GM06990 (cell line): Measurements from ENCODE around the gene BLM.
"Not testable (repeated sequence)": the region's sequence is repeated elsewhere in the genome, so short reads cannot be mapped to it uniquely, and the experiment has no call there.

ENCODE experiments used
- DNase-seq: peaks from one replicate; pipeline ENCODE4 v3.0.0-alpha.2; 2011; ENCODE audit not compliant: insufficient read length; ENCODE audit errors: extremely low read depth
- H3K27me3 ChIP-seq: replicated peaks from 2 replicates; pipeline ENCODE4 v1.6.0; 2011; ENCODE audit warnings: low read length; ENCODE audit not compliant: control insufficient read depth, insufficient read depth
- H3K36me3 ChIP-seq: 2 replicates; pipeline ENCODE4 v1.5.1; 2011; ENCODE audit warnings: low read length; ENCODE audit not compliant: control insufficient read depth, insufficient read depth
- H3K4me3 ChIP-seq: replicated peaks from 2 replicates; pipeline ENCODE4 v1.5.1; 2011; ENCODE audit warnings: low read depth, mild to moderate bottlenecking, control low read depth, low read length
- CTCF ChIP-seq: IDR thresholded peaks from 2 replicates; pipeline ENCODE4 v1.5.1; 2011; ENCODE audit warnings: low read length, control low read depth, mild to moderate bottlenecking, inconsistent platforms; ENCODE audit not compliant: insufficient read depth, poor library complexity, severe bottlenecking

The BLM gene

GRCh38 chr15:90822204-90822955, 105.2 kb downstream of the BLM start:
- no peak for DNase-seq
- TF ChIP-seq CTCF: no peak

GRCh38 chr15:90823455-90823974, 106.4 kb downstream of the BLM start:
- Histone ChIP-seq H3K4me3 (no peak overlapping the region), H3K27me3 (no peaks in the 10 kb centered on the region), H3K36me3 (no peaks in the 10 kb centered on the region)
- TF ChIP-seq CTCF: no peak
- DNase-seq: no peak

More at GRCh38 chr15:90822204-90822955, 105.2 kb downstream of the BLM start:
- H3K36me3 ChIP-seq: no peaks in the 10 kb centered on the region
- H3K4me3 ChIP-seq: no peak overlapping the region
- no peaks in the 10 kb centered on the region for H3K27me3 ChIP-seq

- not testable (repeated sequence) for DNase-seq, H3K36me3 ChIP-seq, H3K4me3 ChIP-seq, H3K27me3 ChIP-seq
Observed at GRCh38 chr15:90825115-90825899, 108.2 kb downstream of the BLM start.

GRCh38 chr15:90826206-90826885, 109.2 kb downstream of the BLM start:
- DNase-seq, H3K4me3 ChIP-seq, H3K27me3 ChIP-seq, H3K36me3 ChIP-seq: not testable (repeated sequence)

- Histone ChIP-seq H3K27me3 (no peaks in the 10 kb centered on the region), H3K36me3 (no peaks in the 10 kb centered on the region), H3K4me3 (no peak overlapping the region)
- DNase-seq: no peak
- TF ChIP-seq CTCF: no peak
Observed at GRCh38 chr15:90826886-90827435, 109.8 kb downstream of the BLM start.

- no peak for DNase-seq
- Histone ChIP-seq H3K4me3 (no peak overlapping the region), H3K27me3 (no peaks in the 10 kb centered on the region), H3K36me3 (no peaks in the 10 kb centered on the region)
- TF ChIP-seq CTCF: no peak
Observed at GRCh38 chr15:90828111-90828510, 111.0 kb downstream of the BLM start.
